Adrenal gland (tissue), 5 donors: ENCODE results near the gene MAML2.

Experiments used
- CTCF ChIP-seq, 6 experiments: fragments of 450-650 bp in 4 of 6; fragments of 200-600 bp in 2 of 6; sonication (generic) in 1 of 6; IDR thresholded peaks; 1 replicate in 5 of 6; 2 replicates in 1 of 6; pipeline versions ENCODE4 v1.5.1 to v1.8.0; 2016 to 2021; ENCODE audit warnings: antibody characterized with exemption in 6 of 6, mild to moderate bottlenecking in 2 of 6, moderate library complexity in 1 of 6
- POLR2A ChIP-seq, 2 donors: fragments of 450-650 bp; IDR thresholded peaks; one replicate each; pipeline ENCODE4 v1.6.1; 2017; ENCODE audit warnings: antibody characterized with exemption in 2 of 2, mild to moderate bottlenecking in 2 of 2, moderate library complexity in 1 of 2
- donor health status: DM: no; HTN: no; CAD: no.

- TF ChIP-seq CTCF (IDR thresholded peaks at IDR 0.05) (peak in 5 of 6 experiments; percentile 9 to 40 (median 30)), POLR2A (IDR thresholded peaks at IDR 0.05) (peak in 1 of 2 donors; percentile 9)
These were observed 1.6 kb downstream of the MAML2 start for GRCh38 chr11:96341211-96342013.
